Measurements from ENCODE around the gene LAMB4. TPM values are rescaled to one million over a fixed set of nuclear protein-coding genes. Genes with fewer than 3 reads are reported as not detected.
A peak's percentile ranks its signal among the peaks of the same experiment; 100 is the strongest.

LAMB4 gene
- total and polyA plus RNA-seq, 2 of the 8 experiments (the other 6 are each of a cell fraction or from before 2014, with no cell fraction given) = not detected

DNA sequence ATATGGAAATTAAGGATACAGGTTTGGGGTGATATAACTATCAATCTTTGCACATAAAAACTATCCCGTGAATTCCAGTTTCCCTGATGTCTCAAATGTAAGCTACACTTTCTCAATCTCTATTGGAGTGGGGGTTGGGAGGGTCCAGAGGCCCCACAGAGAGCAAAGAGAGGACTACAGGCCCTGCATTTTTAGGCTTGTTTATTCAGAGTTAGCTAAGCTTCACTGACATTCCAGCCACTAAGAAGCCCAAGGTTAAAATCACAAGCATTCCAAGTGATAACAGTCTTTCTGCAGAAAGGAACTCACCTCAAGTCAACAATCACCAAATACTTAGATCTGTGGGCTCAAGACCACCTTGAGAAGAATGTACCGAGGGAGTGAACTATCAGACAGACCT, 95.6 kb downstream of the LAMB4 start:
- no peaks in the 10 kb centered on the region for H3K9me3 ChIP-seq (ENCODE audit: insufficient read depth in 2 of 2, low read depth in 1 of 2, low read length in 1 of 2)
- H2BK120ac ChIP-seq (replicated peaks; ENCODE audit: low read depth, low read length) = no peak overlapping the region
- no peak overlapping the region for H3K23ac ChIP-seq (ENCODE audit: insufficient read length)
- H3K27me3 ChIP-seq (replicated peaks in 1 of 4; ENCODE audit: control insufficient read depth in 3 of 4, extremely low read depth in 1 of 4, insufficient read depth in 3 of 4, low read length in 3 of 4) = no peaks in the 10 kb centered on the region
- H2AK5ac ChIP-seq (ENCODE audit: low read depth, low read length) = no peak overlapping the region
- peak overlapping the region in 1 of 4 experiments; percentile 2; a peak in 2 of 8 replicates for H3K4me3 ChIP-seq (ENCODE audit: extremely low read depth in 1 of 4, insufficient read depth in 2 of 4, low read depth in 3 of 4, low read length in 4 of 4)
- no peaks in the 10 kb centered on the region for H4K20me1 ChIP-seq (replicated peaks in 1 of 2; ENCODE audit: control insufficient read depth in 1 of 2, insufficient read depth in 2 of 2, low read length in 2 of 2)
- FAIRE-seq (peak; percentile 7), DNase-seq (ENCODE audit: low read depth in 1 of 2, low spot score in 2 of 2) (no peak)
- H3K9ac ChIP-seq (replicated peaks in 1 of 4; ENCODE audit: extremely low read depth in 1 of 4, low read depth in 3 of 4, low read length in 3 of 4) = no peak overlapping the region
- no peaks in the 10 kb centered on the region for H3K23me2 ChIP-seq (ENCODE audit: low read depth, low read length)
- no peak overlapping the region for H4K5ac ChIP-seq (ENCODE audit: insufficient read length, low read depth, low read length)
- ChIA-PET CTCF (ENCODE audit: partially characterized antibody) (interaction anchor here (0.6 to 9.1 kb wide), 9 partner anchors 17 to 751 kb away, joined by 3 to 86 read pairs (median 3); no protein-coding TSS in a partner anchor), POLR2A (ENCODE audit: partially characterized antibody) (interaction anchor here (1.4 kb wide), 1 partner anchor 17 kb away, joined by 3 read pairs; no protein-coding TSS in a partner anchor)
- H4K91ac ChIP-seq (replicated peaks; ENCODE audit: insufficient read length, low read length) = no peak overlapping the region
- H3K79me2 ChIP-seq (ENCODE audit: control insufficient read depth in 1 of 2, insufficient read depth in 2 of 2, low read length in 2 of 2) = no peaks in the 10 kb centered on the region
- H3K14ac ChIP-seq (ENCODE audit: insufficient read length) = no peak overlapping the region
- H3K4ac ChIP-seq (replicated peaks; ENCODE audit: insufficient read length, low read depth, low read length) = no peak overlapping the region
- 53% methylated on average over 2 of the region's 2 CpGs; no CpG with 5 or more reads in 1 of the 2 experiments for WGBS, 2 experiments (ENCODE audit: extremely low coverage in 1 of 2, insufficient coverage in 1 of 2, insufficient read length in 1 of 2, insufficient replicate concordance in 2 of 2, low coverage in 1 of 2, low lambda C conversion rate in 2 of 2, missing lambda C conversion rate in 1 of 2)
- peaks cover 0 to 6% (median 2%) of the 10 kb centered on the region in 4 experiments; a peak in 3 of 7 replicates for H3K4me1 ChIP-seq (replicated peaks in 1 of 4; ENCODE audit: control insufficient read depth in 3 of 4, insufficient read depth in 4 of 4, low read length in 3 of 4)
- H2AFZ ChIP-seq (ENCODE audit: low read length) = no peak overlapping the region
- no peak overlapping the region for H4K8ac ChIP-seq (ENCODE audit: extremely low read depth, insufficient read depth, low read length)
- H2BK20ac ChIP-seq (ENCODE audit: low read length) = no peak overlapping the region
- 0 out of 2 replicates have a peak overlapping the region, but pooled peaks have one; percentile 37 for H2BK15ac ChIP-seq (ENCODE audit: low read length)
- no peaks in the 10 kb centered on the region for H3K79me1 ChIP-seq (ENCODE audit: low read depth, low read length)
- H2BK5ac ChIP-seq (ENCODE audit: low read depth, low read length) = no peak overlapping the region
- peak overlapping the region; percentile 19 to 38; a peak in 2 of 4 replicates for H3K4me2 ChIP-seq (ENCODE audit: insufficient read depth in 1 of 2, low read depth in 2 of 2, low read length in 2 of 2)
- H3K36me3 ChIP-seq (ENCODE audit: control insufficient read depth in 2 of 4, insufficient read depth in 4 of 4, low read length in 3 of 4) = no peaks in the 10 kb centered on the region
- no peak overlapping the region for H3K27ac ChIP-seq (ENCODE audit: low read depth, low read length)
- H2BK12ac ChIP-seq (ENCODE audit: low read depth, low read length) = no peak overlapping the region
- no peak overlapping the region for H3K18ac ChIP-seq (ENCODE audit: extremely low read depth, low read length)
- no peak overlapping the region for H3K56ac ChIP-seq (replicated peaks; ENCODE audit: insufficient read length, low read depth, low read length)
- peak; percentile 33 for TF ChIP-seq ASH2L (IDR thresholded peaks at IDR 0.05; ENCODE audit: low read length)
- no peak for TF ChIP-seq E2F6 (IDR thresholded peaks at IDR 0.05)
- peak in 1 of 2 experiments; percentile 59; a peak in 1 of 3 replicates for TF ChIP-seq EP300 (IDR thresholded peaks at IDR 0.05; ENCODE audit: borderline replicate concordance in 1 of 2, low read depth in 2 of 2, low read length in 2 of 2)
- TF ChIP-seq TEAD4 (IDR thresholded peaks at IDR 0.05; ENCODE audit: low read depth, low read length) = peak; percentile 93
- TF ChIP-seq SP1 (IDR thresholded peaks at IDR 0.05; ENCODE audit: low read depth, low read length) = peak; percentile 77; the same call in 1 of the 2 replicates

Measured in H1 (cell line).